Mammary epithelial cell (primary cell): ENCODE results near the gene WDR93.

ENCODE experiments used
- CTCF ChIP-seq, 2 donors: IDR thresholded peaks in 1 of 2; conservative IDR thresholded peaks in 1 of 2; 2 replicates each; pipeline ENCODE4 v1.5.1; 2011 to 2012; ENCODE audit warnings: inconsistent platforms in 2 of 2, low read length in 2 of 2, mild to moderate bottlenecking in 2 of 2, control low read depth in 1 of 2, low read depth in 1 of 2; ENCODE audit not compliant: insufficient read depth in 1 of 2; ENCODE audit errors: extremely low read depth in 1 of 2
- EZH2 ChIP-seq: IDR thresholded peaks from 2 replicates; pipeline ENCODE4 v1.6.1; 2012; ENCODE audit warnings: low read length, inconsistent platforms, borderline replicate concordance

- TF ChIP-seq CTCF (conservative IDR thresholded peaks at IDR 0.05 in 1 of 2, IDR thresholded peaks at IDR 0.05 in 1 of 2; ENCODE audit: extremely low read depth in 1 of 2, insufficient read depth in 1 of 2, low read depth in 1 of 2, low read length in 2 of 2) (no peak), EZH2 (no peak)
These were observed 90.0 kb downstream of the WDR93 start for GRCh38 chr15:89780601-89781000.
